IPS-18c (cell line): ENCODE results near the gene SFXN5.
"Not testable (repeated sequence)": the region's sequence is repeated elsewhere in the genome, so short reads cannot be mapped to it uniquely, and the experiment has no call there.

Experiments used
- H3K4me3 ChIP-seq: 2 replicates; pipeline ENCODE4 v1.7.0; 2013; ENCODE audit warnings: low read depth, mild to moderate bottlenecking, low read length, moderate library complexity; ENCODE audit not compliant: insufficient read depth
- H3K9me3 ChIP-seq: one replicate; pipeline ENCODE4 v1.6.1; 2013; ENCODE audit warnings: mild to moderate bottlenecking, low read length, moderate library complexity; ENCODE audit not compliant: control insufficient read depth, insufficient read depth

SFXN5 gene

GRCh38 chr2:73105511-73105971 lies 34.0 kb upstream of the SFXN5 start:
- Histone ChIP-seq H3K9me3 (peaks cover 2% of the 10 kb centered on the region), H3K4me3 (no peak overlapping the region)

GRCh38 chr2:73104933-73105332 lies 33.4 kb upstream of the SFXN5 start:
- no peak overlapping the region for H3K4me3 ChIP-seq
- H3K9me3 ChIP-seq: peaks cover 4% of the 10 kb centered on the region

- Histone ChIP-seq H3K9me3 (peaks cover 4% of the 10 kb centered on the region), H3K4me3 (no peak overlapping the region)
These were observed 31.6 kb upstream of the SFXN5 start for GRCh38 chr2:73103018-73103542.

DNA sequence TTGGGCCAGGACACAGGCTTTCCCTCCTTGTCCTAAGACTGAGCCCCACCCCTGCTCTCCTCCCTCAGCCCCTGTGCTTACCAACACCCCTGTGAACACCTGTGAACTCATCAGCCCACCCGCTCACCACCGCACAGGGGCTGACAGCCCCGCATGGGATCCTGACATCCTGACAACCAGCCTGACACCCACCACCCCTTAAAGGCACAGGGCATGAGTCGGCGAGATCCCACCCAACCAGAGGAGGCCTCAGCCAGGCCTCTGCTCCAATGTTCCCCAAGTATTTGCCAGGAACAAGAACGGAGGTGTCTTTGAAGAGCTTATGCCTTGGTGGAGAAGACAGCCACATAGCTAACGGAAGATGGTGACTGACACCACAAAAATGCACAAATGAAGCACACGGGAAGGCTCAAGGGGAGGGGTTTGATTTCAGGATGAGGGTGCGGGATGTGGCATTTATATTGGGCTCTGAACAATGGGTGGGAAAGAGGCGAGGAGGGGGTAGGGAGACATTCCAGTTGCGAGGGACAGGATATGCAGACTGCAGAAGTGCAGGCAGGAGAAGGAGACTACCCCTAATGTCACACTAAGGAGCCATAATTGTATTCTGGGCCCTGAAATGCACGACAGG lies 30.2 kb upstream of the SFXN5 start:
- Histone ChIP-seq H3K4me3 (no peak overlapping the region), H3K9me3 (peaks cover 4% of the 10 kb centered on the region)

DNA sequence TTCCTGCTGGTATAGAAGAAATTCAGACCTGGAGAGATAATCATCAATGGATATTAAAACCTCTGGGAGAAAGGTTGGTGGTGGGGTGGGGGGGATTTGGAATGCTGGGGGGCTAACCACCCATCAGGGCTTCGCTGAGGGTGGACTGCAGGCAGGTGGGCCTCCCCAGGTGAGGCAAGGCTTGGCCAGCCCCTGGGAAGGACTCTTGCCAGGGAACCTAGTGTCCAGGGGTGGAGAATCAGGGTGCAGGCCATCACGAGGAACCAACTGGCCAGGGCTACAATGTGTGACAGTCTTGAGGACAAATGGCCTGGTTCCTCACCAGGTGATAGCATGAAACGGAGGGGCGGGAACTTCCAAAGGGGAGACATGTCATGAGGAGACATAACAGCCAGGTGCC lies 29.4 kb upstream of the SFXN5 start:
- no peak overlapping the region for H3K4me3 ChIP-seq
- peaks cover 4% of the 10 kb centered on the region for H3K9me3 ChIP-seq

GRCh38 chr2:73099486-73099885 lies 28.0 kb upstream of the SFXN5 start:
- peaks cover 2% of the 10 kb centered on the region for H3K9me3 ChIP-seq
- H3K4me3 ChIP-seq: no peak overlapping the region

DNA sequence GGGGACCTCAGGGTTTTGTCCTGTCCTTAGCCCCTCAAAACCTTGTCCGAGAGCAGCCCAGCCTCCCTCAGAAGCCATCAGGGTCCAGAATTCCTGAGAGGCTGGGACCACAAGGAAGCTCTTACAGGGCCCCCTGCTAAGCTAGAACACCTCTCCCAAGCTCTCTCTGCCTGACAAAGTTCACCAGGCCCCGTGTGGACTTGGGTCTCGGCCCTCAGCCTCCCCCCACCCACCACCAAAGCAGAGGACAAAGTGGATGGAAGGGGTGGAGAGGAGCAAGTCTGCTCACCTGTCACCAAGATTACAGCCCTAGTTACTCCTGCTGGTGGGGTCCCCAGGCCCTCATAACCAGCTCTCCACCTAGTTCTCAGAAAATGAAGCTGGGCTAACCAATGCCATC lies 24.4 kb upstream of the SFXN5 start:
- Histone ChIP-seq H3K4me3 (no peak overlapping the region), H3K9me3 (peaks cover 2% of the 10 kb centered on the region)

- H3K9me3 ChIP-seq, H3K4me3 ChIP-seq: not testable (repeated sequence)
These were observed 22.2 kb upstream of the SFXN5 start for GRCh38 chr2:73093601-73094218.

DNA sequence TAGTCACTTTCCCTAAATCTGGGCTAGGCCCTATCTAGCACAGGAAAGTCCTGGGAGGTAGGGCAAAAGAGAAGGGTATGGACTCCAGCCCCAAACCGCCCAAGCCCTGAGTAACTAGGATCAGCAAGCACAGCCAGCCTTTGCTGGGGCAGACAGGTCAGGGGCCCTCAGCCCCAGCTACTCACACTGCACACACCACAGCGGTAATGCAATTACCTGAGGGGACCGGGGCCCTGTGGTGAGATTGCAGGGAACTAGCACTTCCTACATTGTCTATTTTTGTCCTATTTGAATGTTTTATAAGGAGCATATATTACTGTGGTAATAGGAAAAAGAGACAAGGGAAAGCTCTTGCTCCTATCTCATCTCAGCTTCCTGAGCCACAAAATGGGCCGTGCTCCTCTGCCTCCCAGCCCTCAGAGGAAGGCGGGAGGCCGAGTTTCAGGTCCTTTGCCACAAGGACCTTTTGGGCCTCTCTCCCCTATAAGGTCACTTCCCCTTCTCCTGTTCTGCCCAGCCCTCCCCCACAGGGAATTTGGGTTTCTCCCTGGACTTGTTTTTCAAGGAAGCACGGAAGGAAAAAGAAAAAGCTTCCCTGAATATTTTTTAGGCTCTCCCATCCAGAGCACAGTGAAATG lies 20.8 kb upstream of the SFXN5 start:
- Histone ChIP-seq H3K4me3 (no peak overlapping the region), H3K9me3 (no peaks in the 10 kb centered on the region)

GRCh38 chr2:73091696-73092095 lies 20.2 kb upstream of the SFXN5 start:
- Histone ChIP-seq H3K4me3 (no peak overlapping the region), H3K9me3 (no peaks in the 10 kb centered on the region)

DNA sequence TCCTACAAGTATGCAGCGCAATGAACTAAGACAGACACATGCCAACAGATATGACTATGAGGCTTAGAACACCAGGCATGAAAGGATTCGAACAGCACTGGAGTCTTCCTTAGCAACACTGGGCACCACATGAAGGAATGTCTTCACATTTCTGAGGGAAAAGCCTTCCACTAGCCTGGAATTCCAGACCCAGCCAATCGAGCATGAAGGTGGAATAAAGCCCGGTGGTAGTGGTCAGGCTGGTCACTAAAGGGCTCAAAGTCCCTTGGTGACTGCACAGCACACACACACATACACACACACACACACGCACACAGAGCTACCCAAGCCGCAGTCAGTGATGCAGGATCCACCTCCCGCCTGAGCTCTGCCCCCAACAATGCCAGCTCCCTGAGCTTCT lies 19.7 kb upstream of the SFXN5 start:
- no peak overlapping the region for H3K4me3 ChIP-seq
- no peaks in the 10 kb centered on the region for H3K9me3 ChIP-seq

- no peak overlapping the region for H3K4me3 ChIP-seq
- no peaks in the 10 kb centered on the region for H3K9me3 ChIP-seq
These were observed 17.9 kb upstream of the SFXN5 start for GRCh38 chr2:73089270-73090030.

DNA sequence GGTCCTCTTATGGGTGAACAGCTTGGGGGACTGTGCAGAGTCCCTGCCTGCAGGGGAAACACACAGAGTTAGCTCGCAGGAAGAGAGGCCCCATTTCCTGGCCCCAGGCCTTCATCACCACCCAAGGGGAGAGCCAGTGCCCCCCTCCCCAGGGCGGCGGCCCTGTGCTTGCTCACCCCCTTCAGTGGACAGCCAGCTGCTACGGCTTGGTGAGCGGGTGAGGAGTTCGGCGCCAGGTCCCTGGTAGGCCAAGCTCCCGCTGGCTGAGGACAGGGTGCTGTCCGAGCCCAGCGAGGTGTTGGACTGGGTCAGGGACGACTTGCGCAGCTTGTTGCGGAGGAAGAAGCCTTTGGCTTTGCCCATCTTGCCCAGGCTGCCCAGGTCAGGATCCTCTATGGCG lies 17.2 kb upstream of the SFXN5 start:
- no peak overlapping the region for H3K4me3 ChIP-seq

DNA sequence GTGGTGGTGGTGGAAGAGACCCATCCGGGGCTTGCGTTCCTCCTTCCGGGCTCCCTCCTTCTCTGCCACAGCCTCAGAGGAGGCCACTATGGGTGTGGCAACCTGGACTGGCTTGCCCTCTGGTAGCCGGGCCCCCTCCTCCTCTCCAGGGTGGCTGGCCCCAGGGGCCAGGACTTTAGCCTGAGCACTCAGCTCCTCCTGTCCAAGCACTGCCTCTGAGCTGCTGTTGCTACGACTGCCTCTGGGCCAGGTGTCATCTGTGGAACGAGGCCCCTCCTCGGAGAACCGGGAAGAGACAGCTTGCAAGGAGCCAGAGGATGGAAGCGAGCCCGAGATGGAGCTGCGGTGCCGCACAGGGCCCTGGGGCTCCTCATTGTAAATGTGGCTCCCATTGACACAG lies 16.7 kb upstream of the SFXN5 start:
- no peak overlapping the region for H3K4me3 ChIP-seq
- no peaks in the 10 kb centered on the region for H3K9me3 ChIP-seq

More for the DNA sequence above, 17.2 kb upstream of the SFXN5 start:
- no peaks in the 10 kb centered on the region for H3K9me3 ChIP-seq

DNA sequence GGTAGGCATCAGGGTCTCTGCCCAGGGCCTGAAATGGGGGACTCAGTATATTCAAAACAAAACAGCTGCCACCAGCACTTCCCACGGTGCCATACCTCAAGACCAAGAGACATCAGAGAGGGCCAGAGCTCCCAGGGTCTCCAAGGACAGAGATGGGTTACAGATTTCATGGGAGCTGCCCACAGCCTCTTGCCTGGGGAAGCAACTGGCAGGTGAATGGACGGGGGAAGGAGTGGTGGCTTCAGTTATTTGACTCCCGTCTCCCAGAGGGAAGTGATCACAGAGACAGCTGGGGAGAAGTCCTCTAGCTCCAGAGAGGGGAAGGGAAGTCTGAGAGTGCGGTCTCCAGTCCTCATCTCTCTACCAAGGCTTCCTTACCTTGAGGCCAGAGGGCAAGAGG lies 15.8 kb upstream of the SFXN5 start:
- H3K4me3 ChIP-seq: no peak overlapping the region
- no peaks in the 10 kb centered on the region for H3K9me3 ChIP-seq

- H3K9me3 ChIP-seq: no peaks in the 10 kb centered on the region
- H3K4me3 ChIP-seq: no peak overlapping the region
These were observed 14.2 kb upstream of the SFXN5 start for GRCh38 chr2:73085691-73086090.

- Histone ChIP-seq H3K4me3 (no peak overlapping the region), H3K9me3 (no peaks in the 10 kb centered on the region)
These were observed 13.5 kb upstream of the SFXN5 start for GRCh38 chr2:73084971-73085370.
